Parathyroid adenoma (tissue), 2 donors: ENCODE measurements around the gene PSMC6.

Experiments used
- H2AFZ ChIP-seq: fragments of 300-600 bp; sonication (generic); one replicate; pipeline ENCODE4 v1.7.0; 2017; ENCODE audit warnings: antibody characterized with exemption, mild to moderate bottlenecking
- H3K27ac ChIP-seq: fragments of 300-600 bp; sonication (generic); one replicate; pipeline ENCODE4 v1.7.0; 2017
- H3K27me3 ChIP-seq: fragments of 300-600 bp; sonication (generic); one replicate; pipeline ENCODE4 v1.7.0; 2017; ENCODE audit warnings: low read length; ENCODE audit not compliant: control insufficient read depth, insufficient read depth
- H3K36me3 ChIP-seq: fragments of 300-600 bp; sonication (generic); one replicate; pipeline ENCODE4 v1.7.0; 2017; ENCODE audit warnings: low read length; ENCODE audit not compliant: control insufficient read depth, insufficient read depth
- H3K4me1 ChIP-seq: fragments of 300-600 bp; sonication (generic); one replicate; pipeline ENCODE4 v1.7.0; 2017; ENCODE audit warnings: control low read depth
- H3K4me2 ChIP-seq: fragments of 300-600 bp; sonication (generic); one replicate; pipeline ENCODE4 v1.7.0; 2017; ENCODE audit warnings: low read length
- H3K4me3 ChIP-seq: fragments of 300-600 bp; sonication (generic); one replicate; pipeline ENCODE4 v1.7.0; 2017; ENCODE audit warnings: low read depth, low read length
- H3K79me2 ChIP-seq: fragments of 300-600 bp; sonication (generic); one replicate; pipeline ENCODE4 v1.7.0; 2017; ENCODE audit warnings: control low read depth
- H3K9ac ChIP-seq: fragments of 300-600 bp; sonication (generic); one replicate; pipeline ENCODE4 v1.7.0; 2017; ENCODE audit warnings: mild to moderate bottlenecking
- H3K9me3 ChIP-seq: fragments of 300-600 bp; sonication (generic); one replicate; pipeline ENCODE4 v1.7.0; 2017; ENCODE audit warnings: low read length; ENCODE audit not compliant: control insufficient read depth
- TF ChIP-seq, protein P1 (sequence below): fragments of 300-600 bp; sonication (generic); IDR thresholded peaks from one replicate; pipeline ENCODE4 v1.7.0; 2017; ENCODE audit warnings: antibody characterized with exemption, mild to moderate bottlenecking
- donor health status: primary hyperparathyroidism.

Gene PSMC6

DNA sequence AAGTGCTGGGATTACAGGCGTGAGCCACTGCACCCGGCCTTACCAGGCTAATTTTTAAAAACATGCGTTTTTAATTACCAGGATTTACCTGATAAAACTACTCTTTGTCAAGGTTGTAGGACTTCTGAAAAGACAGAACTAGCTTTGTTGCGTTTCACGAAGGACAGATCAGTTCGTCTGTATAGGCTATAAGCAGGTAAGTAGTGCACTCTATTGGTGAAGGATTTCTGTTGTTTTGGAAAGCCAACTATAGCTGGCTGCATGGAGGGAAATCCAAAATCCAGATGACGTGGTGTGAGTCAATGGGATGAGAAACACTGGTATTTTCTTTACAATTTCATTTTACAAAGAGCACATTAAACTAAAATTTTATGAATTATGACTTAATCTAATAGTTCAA lies 69.8 kb downstream of the PSMC6 start:
- Histone ChIP-seq H3K4me2 (no peak overlapping the region), H3K4me3 (no peak overlapping the region), H3K36me3 (no peaks in the 10 kb centered on the region), H3K79me2 (no peaks in the 10 kb centered on the region), H3K27ac (no peak overlapping the region), H3K4me1 (no peaks in the 10 kb centered on the region), H3K9ac (no peak overlapping the region), H3K9me3 (no peaks in the 10 kb centered on the region), H3K27me3 (no peaks in the 10 kb centered on the region), H2AFZ (no peak overlapping the region)
- TF ChIP-seq, protein P1, sequence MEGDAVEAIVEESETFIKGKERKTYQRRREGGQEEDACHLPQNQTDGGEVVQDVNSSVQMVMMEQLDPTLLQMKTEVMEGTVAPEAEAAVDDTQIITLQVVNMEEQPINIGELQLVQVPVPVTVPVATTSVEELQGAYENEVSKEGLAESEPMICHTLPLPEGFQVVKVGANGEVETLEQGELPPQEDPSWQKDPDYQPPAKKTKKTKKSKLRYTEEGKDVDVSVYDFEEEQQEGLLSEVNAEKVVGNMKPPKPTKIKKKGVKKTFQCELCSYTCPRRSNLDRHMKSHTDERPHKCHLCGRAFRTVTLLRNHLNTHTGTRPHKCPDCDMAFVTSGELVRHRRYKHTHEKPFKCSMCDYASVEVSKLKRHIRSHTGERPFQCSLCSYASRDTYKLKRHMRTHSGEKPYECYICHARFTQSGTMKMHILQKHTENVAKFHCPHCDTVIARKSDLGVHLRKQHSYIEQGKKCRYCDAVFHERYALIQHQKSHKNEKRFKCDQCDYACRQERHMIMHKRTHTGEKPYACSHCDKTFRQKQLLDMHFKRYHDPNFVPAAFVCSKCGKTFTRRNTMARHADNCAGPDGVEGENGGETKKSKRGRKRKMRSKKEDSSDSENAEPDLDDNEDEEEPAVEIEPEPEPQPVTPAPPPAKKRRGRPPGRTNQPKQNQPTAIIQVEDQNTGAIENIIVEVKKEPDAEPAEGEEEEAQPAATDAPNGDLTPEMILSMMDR, result no peak
